Mesenchymal stem cell (in vitro differentiated cells and primary cell): ENCODE results near the gene SDR42E1.

Experiments used
- DNase-seq: peaks from one replicate; pipeline ENCODE4 v3.0.0-alpha.2; 2013
- H2AFZ ChIP-seq: one replicate; pipeline ENCODE4 v1.6.1; 2013; ENCODE audit warnings: low read depth, mild to moderate bottlenecking, control low read depth, inconsistent platforms, low read length, moderate library complexity
- H2AK5ac ChIP-seq: 2 replicates; pipeline ENCODE4 v1.6.1; 2013; ENCODE audit warnings: low read length, moderate library complexity, mild to moderate bottlenecking, inconsistent platforms; ENCODE audit not compliant: severe bottlenecking
- H2BK120ac ChIP-seq: one replicate; pipeline ENCODE4 v1.6.1; 2013; ENCODE audit warnings: low read depth, mild to moderate bottlenecking, inconsistent platforms, low read length, moderate library complexity
- H2BK12ac ChIP-seq, 2 experiments: one replicate each; pipeline ENCODE4 v1.6.1; 2013; ENCODE audit warnings: inconsistent platforms in 2 of 2, low read length in 2 of 2, mild to moderate bottlenecking in 2 of 2, moderate library complexity in 2 of 2, control low read depth in 1 of 2
- H2BK15ac ChIP-seq: one replicate; pipeline ENCODE4 v1.6.1; 2013; ENCODE audit warnings: mild to moderate bottlenecking, low read depth, inconsistent platforms; ENCODE audit not compliant: poor library complexity, severe bottlenecking
- H2BK5ac ChIP-seq: 2 replicates; pipeline ENCODE4 v1.6.1; 2013; ENCODE audit warnings: low read depth, mild to moderate bottlenecking, low read length, control low read depth, inconsistent platforms; ENCODE audit not compliant: poor library complexity, severe bottlenecking
- H3K14ac ChIP-seq, 2 experiments: one replicate each; pipeline ENCODE4 v1.6.1; 2013; ENCODE audit warnings: inconsistent platforms in 2 of 2, low read length in 2 of 2, control low read depth in 1 of 2, mild to moderate bottlenecking in 1 of 2, moderate library complexity in 1 of 2
- H3K18ac ChIP-seq, 2 experiments: one replicate each; pipeline ENCODE4 v1.6.1; 2013; ENCODE audit warnings: inconsistent platforms in 2 of 2, low read length in 2 of 2, control low read depth in 1 of 2, low read depth in 1 of 2, mild to moderate bottlenecking in 1 of 2
- H3K23ac ChIP-seq, 2 experiments: one replicate each; pipeline ENCODE4 v1.6.1; 2013; ENCODE audit warnings: inconsistent platforms in 2 of 2, low read length in 2 of 2, mild to moderate bottlenecking in 2 of 2, moderate library complexity in 2 of 2, control low read depth in 1 of 2
- H3K27ac ChIP-seq: 2 replicates; pipeline ENCODE4 v1.5.1; 2013; ENCODE audit warnings: mild to moderate bottlenecking, moderate library complexity, low read length, control low read depth, inconsistent platforms; ENCODE audit not compliant: poor library complexity, severe bottlenecking
- H3K27me3 ChIP-seq, 2 experiments: 2 replicates each; pipeline versions ENCODE4 v1.6.1 to v1.7.0; 2013; ENCODE audit warnings: low read length in 2 of 2, mild to moderate bottlenecking in 2 of 2, moderate library complexity in 2 of 2, control low read depth in 1 of 2, inconsistent platforms in 1 of 2; ENCODE audit not compliant: control insufficient read depth in 1 of 2, insufficient read depth in 1 of 2
- H3K36me3 ChIP-seq, 2 experiments: 2 replicates each; pipeline versions ENCODE4 v1.6.1 to v1.7.0; 2013; ENCODE audit warnings: low read length in 2 of 2, control low read depth in 1 of 2, inconsistent platforms in 1 of 2, low read depth in 1 of 2, mild to moderate bottlenecking in 1 of 2; ENCODE audit not compliant: insufficient read depth in 2 of 2, control insufficient read depth in 1 of 2
- H3K4ac ChIP-seq, 2 experiments: one replicate each; pipeline ENCODE4 v1.6.1; 2013; ENCODE audit warnings: inconsistent platforms in 2 of 2, low read length in 2 of 2, mild to moderate bottlenecking in 2 of 2, moderate library complexity in 2 of 2, control low read depth in 1 of 2, low read depth in 1 of 2
- H3K4me1 ChIP-seq: 2 replicates; pipeline ENCODE4 v1.6.1; 2013; ENCODE audit warnings: low read depth, low read length, control low read depth; ENCODE audit not compliant: control insufficient read depth, insufficient read depth
- H3K4me2 ChIP-seq: 2 replicates; pipeline ENCODE4 v1.6.1; 2013; ENCODE audit warnings: low read length, mild to moderate bottlenecking, inconsistent platforms; ENCODE audit not compliant: poor library complexity, severe bottlenecking
- H3K4me3 ChIP-seq, 2 experiments: 2 replicates each; pipeline versions ENCODE4 v1.5.1 to v1.7.0; 2013; ENCODE audit warnings: low read length in 2 of 2, mild to moderate bottlenecking in 2 of 2, control low read depth in 1 of 2, low read depth in 1 of 2; ENCODE audit not compliant: insufficient read depth in 1 of 2
- H3K79me1 ChIP-seq: replicated peaks from 2 replicates; pipeline ENCODE4 v1.6.1; 2013; ENCODE audit warnings: mild to moderate bottlenecking, control low read depth, low read length, inconsistent platforms; ENCODE audit not compliant: poor library complexity, severe bottlenecking
- H3K9ac ChIP-seq: 2 replicates; pipeline ENCODE4 v1.7.0; 2013; ENCODE audit warnings: mild to moderate bottlenecking, low read length, moderate library complexity
- H3K9me3 ChIP-seq: 2 replicates; pipeline ENCODE4 v1.7.0; 2013; ENCODE audit warnings: mild to moderate bottlenecking, low read length; ENCODE audit not compliant: control insufficient read depth
- H4K8ac ChIP-seq: one replicate; pipeline ENCODE4 v1.6.1; 2013; ENCODE audit warnings: inconsistent platforms, mild to moderate bottlenecking, low read length, moderate library complexity
- H4K91ac ChIP-seq: one replicate; pipeline ENCODE4 v1.6.1; 2013; ENCODE audit warnings: mild to moderate bottlenecking, low read length, inconsistent platforms
- WGBS: methylation state at CpG from one replicate; pipeline ENCODE4 v1.1.7; 2013; ENCODE audit warnings: mixed read lengths; 5-methylcytosine and 5-hydroxymethylcytosine counted together

The SDR42E1 gene

DNA sequence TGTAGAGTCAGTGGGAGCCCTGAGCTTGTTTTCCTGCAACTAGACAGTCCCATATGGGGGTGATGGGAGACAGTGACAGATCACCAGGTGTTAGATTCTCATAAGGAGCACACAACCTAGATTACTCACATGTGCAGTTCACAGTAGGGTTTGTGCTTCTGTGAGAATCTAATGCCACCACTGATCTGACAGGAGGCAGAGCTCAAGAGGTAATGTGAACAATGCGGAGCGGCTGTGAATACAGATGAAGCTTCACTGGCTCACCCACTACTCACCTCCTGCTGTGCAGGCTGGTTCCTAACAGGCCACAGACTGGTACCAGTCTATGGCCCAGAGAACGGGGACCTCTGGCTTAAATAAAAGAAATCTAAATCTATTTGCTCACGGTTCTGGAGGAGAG, 13.6 kb upstream of the SDR42E1 start:
- no peak for DNase-seq
- Histone ChIP-seq H3K4me2 (no peak overlapping the region), H3K27me3 (peaks cover 13 to 27% of the 10 kb centered on the region in 2 experiments), H3K36me3 (no peaks in the 10 kb centered on the region), H3K4ac (no peak overlapping the region), H3K14ac (no peak overlapping the region), H3K18ac (no peak overlapping the region), H3K23ac (no peak overlapping the region), H2BK15ac (no peak overlapping the region), H3K27ac (no peak overlapping the region), H3K4me3 (no peak overlapping the region), H3K9ac (no peak overlapping the region), H3K79me1 (no peaks in the 10 kb centered on the region), H2BK5ac (no peak overlapping the region), H3K9me3 (no peaks in the 10 kb centered on the region), H4K91ac (no peak overlapping the region), H3K4me1 (no peaks in the 10 kb centered on the region), H2BK12ac (no peak overlapping the region), H2AK5ac (no peak overlapping the region), H2AFZ (no peak overlapping the region), H2BK120ac (no peak overlapping the region), H4K8ac (no peak overlapping the region)
- 80% methylated on average over 4 of the region's 4 CpGs for WGBS

DNA sequence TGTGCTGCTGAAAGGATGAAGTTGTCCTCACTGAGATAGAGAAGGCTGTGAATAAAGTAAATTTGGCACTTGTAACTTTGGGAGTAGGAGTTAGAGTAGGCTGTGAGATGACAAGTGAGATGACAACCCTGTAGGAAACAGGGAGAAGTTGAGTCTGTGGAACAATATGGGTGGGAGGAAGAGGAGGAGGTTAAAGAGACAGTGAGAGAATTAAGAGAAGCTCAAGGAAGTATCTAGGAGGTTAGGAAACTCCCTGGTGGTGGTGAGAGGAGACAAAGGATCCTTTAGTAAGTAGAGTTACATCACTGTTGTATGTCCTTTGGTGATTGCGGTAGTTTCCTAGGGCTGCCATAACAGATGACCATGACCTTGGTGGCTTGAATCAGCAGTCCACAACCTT, 13.0 kb upstream of the SDR42E1 start:
- Histone ChIP-seq H3K23ac (no peak overlapping the region), H3K9ac (no peak overlapping the region), H3K4me1 (no peaks in the 10 kb centered on the region), H2AFZ (no peak overlapping the region), H3K4me3 (no peak overlapping the region), H3K4ac (no peak overlapping the region), H2BK12ac (no peak overlapping the region), H3K27me3 (peaks cover 17 to 32% of the 10 kb centered on the region in 2 experiments), H3K27ac (no peak overlapping the region), H4K8ac (no peak overlapping the region), H3K14ac (no peak overlapping the region), H3K18ac (no peak overlapping the region), H4K91ac (no peak overlapping the region), H2AK5ac (no peak overlapping the region), H3K36me3 (no peaks in the 10 kb centered on the region), H3K9me3 (no peaks in the 10 kb centered on the region), H2BK5ac (no peak overlapping the region), H3K4me2 (no peak overlapping the region), H2BK15ac (no peak overlapping the region), H2BK120ac (no peak overlapping the region), H3K79me1 (no peaks in the 10 kb centered on the region)
- no peak for DNase-seq
- 93% methylated on average over 1 of the region's 1 CpG for WGBS

DNA sequence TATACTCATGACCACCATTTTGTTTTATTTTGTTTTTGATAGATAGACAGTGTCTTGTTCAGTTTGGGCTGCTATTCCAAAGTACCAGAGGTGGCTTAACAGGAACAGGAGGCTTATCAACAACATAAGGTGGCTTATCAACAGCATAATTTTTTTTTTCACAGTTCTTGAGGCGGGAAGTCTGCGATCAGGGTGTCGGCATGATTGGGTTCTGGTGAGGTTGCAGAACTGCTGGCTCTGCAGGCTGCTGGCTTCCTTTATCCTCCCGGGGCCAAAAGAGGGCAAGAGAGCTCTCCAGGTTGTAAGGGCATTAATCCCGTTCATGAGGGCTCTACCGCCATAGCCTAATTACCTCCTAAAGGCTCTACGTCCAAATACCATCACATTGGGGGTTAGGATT, 11.9 kb upstream of the SDR42E1 start:
- Histone ChIP-seq H3K36me3 (no peaks in the 10 kb centered on the region), H4K8ac (no peak overlapping the region), H3K79me1 (no peaks in the 10 kb centered on the region), H2AK5ac (no peak overlapping the region), H3K4me2 (no peak overlapping the region), H3K4ac (no peak overlapping the region), H2BK12ac (no peak overlapping the region), H3K27ac (no peak overlapping the region), H3K27me3 (peaks cover 17 to 35% of the 10 kb centered on the region in 2 experiments), H3K4me1 (no peaks in the 10 kb centered on the region), H3K9ac (no peak overlapping the region), H3K23ac (no peak overlapping the region), H3K14ac (no peak overlapping the region), H2BK5ac (no peak overlapping the region), H3K4me3 (no peak overlapping the region), H3K18ac (no peak overlapping the region), H2BK120ac (no peak overlapping the region), H2AFZ (no peak overlapping the region), H2BK15ac (no peak overlapping the region), H4K91ac (no peak overlapping the region), H3K9me3 (no peaks in the 10 kb centered on the region)
- DNase-seq, result no peak
- 85% methylated on average over 6 of the region's 7 CpGs for WGBS

DNA sequence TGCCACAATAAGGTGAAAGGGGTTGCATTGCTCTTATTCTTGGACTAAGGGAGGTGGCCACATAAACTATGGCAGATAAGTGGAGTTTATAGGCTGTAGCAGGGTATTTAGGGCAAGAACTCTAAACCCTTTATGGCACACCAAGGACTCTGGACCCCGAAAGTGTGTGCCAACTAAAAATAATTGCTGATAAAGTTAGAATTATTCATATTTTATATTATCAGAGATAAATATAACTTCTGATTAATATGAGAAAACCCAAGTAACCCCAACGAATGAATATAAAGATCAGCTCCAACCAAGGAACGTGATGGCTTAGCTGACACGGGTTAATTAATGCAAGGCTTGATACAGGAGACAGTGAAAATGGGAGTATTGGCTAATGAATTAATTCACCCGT, 8.8 kb upstream of the SDR42E1 start:
- WGBS, result 92% methylated on average over 4 of the region's 5 CpGs
- Histone ChIP-seq H3K23ac (no peak overlapping the region), H3K36me3 (no peaks in the 10 kb centered on the region)

More for the DNA sequence above, 8.8 kb upstream of the SDR42E1 start:
- H3K18ac ChIP-seq, result no peak overlapping the region
- no peak overlapping the region for H2BK15ac ChIP-seq
- H4K91ac ChIP-seq, result no peak overlapping the region
- peaks cover 2% of the 10 kb centered on the region for H3K9me3 ChIP-seq
- H3K9ac ChIP-seq, result no peak overlapping the region
- no peak overlapping the region for H3K14ac ChIP-seq
- H3K4ac ChIP-seq, result no peak overlapping the region
- H3K4me2 ChIP-seq, result no peak overlapping the region
- H3K79me1 ChIP-seq, result no peaks in the 10 kb centered on the region
- H2BK120ac ChIP-seq, result no peak overlapping the region
- H2AK5ac ChIP-seq, result no peak overlapping the region
- H4K8ac ChIP-seq, result no peak overlapping the region
- H3K4me3 ChIP-seq, result no peak overlapping the region
- no peak overlapping the region for H2BK12ac ChIP-seq
- H3K4me1 ChIP-seq, result no peaks in the 10 kb centered on the region
- no peak overlapping the region for H2BK5ac ChIP-seq
- H2AFZ ChIP-seq, result no peak overlapping the region
- H3K27ac ChIP-seq, result no peak overlapping the region
- no peak for DNase-seq
- H3K27me3 ChIP-seq, result peaks cover 17 to 25% of the 10 kb centered on the region in 2 experiments
